ENCODE results near the gene EPS15.
"Not testable (repeated sequence)": the region's sequence is repeated elsewhere in the genome, so short reads cannot be mapped to it uniquely, and the experiment has no call there.

Gene EPS15

GRCh38 chr1:51462289-51462688 lies 56.8 kb downstream of the EPS15 start:
- not testable (repeated sequence) for DNase-seq

DNA sequence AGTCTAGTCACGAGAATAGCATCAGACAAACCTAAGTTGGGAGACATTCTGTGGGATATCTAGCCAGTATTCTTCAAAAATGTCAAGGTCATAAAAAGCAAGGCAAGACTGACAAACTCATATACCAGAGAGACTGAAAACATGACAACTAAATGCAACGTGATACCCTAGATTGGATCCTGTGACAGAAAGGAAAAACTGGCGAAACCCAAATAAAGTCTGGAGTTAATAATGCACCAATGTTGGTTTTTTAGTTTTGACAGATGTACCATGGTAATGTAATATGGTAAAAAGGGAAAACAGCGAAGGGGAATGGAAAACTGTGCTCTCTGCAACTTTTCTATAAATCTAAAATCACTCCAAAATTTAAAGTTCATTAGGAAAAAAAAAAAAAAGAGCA lies 64.5 kb downstream of the EPS15 start:
- DNase-seq: no peak

GRCh38 chr1:51453010-51453409 lies 66.1 kb downstream of the EPS15 start:
- DNase-seq: no peak

DNA sequence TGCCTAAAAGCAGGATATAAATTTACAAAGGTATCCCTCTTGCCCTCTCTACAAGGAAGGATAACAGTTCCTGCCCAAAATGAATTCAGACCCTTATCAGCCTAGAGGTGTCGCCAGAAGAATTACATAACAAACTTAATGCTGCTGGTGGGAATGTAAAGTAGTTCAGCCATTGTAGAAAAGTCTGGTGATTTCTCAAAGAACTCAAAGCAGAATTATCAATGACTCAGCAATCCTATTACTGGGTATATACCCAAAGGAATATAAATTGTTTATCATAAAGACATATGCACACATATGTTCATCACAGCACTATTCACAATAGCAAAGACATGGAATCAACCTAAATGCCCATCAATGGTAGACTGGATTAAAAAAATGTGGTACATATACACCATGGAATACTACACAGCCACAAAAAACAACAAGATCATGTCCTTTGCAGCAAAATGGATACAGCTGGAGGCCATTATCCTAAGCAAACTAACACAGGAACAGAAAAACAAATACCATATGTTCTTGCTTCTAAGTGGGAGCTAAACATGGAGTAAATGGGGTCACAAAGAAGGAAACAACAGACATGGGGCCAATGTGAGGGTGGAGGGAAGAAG lies 70.1 kb downstream of the EPS15 start:
- not testable (repeated sequence) for DNase-seq

DNA sequence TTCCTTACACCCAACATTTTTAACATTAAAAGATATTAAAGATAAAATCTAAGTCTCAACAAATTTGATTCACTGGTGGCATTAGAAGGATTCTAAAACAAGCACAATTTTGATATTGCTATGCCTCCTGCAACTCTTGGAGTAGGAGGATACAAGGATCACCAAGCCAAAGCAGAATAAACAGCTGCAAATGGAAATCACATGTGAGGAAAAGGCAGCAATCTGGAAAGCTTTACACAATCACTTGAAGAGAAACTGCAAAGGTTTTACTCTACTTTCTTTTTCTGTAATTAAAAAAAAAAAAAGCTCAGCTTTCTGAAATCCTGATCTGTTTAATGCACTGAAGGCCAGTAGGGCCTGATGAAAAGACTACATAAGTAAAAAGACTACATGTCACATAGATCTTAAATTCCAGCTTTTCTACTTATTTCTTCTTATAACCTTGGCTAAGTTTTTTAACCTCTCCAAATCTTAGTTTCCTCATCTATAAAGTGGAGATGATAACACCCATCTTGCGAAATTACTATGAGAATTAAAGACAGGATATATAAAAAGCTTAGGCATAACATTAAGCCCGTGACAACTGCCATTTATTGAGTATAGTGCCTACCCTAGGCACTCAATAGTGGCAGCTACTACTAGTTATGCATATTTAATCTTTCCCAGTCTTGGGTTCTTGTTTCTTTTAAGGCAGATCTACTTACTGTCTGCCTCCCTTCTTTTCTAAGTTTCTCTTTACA lies 73.5 kb downstream of the EPS15 start:
- no peak for DNase-seq

DNA sequence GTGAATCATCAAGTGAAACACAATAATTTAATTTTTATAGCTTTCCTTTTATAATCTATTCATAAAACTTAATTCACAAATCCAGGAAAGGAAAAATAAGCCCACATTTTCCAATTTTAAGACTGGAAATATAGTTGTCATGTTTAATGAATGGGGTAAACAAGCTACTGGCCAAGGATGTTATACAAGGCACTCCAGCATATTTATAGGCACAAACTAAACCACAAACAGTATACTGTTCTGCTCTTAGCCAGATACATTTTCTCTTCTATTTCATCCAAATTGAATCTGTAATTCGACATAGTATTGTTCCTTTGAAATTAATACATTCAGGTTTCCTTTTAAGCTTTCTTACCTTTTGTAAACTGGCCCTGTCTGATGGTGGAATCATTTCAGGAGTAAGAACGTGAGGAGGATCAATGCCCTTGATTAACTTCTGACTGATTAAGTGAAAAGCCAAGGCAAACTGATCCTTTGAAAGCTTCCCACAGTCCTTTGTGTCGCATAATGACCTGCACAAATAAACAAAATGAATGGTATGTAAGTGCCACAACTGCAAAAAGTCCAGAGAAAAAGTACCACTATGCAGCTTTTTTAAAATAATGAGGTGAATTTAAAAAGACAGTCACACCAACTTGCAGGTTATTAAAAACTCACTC lies 74.4 kb downstream of the EPS15 start:
- DNase-seq: no peak

DNA sequence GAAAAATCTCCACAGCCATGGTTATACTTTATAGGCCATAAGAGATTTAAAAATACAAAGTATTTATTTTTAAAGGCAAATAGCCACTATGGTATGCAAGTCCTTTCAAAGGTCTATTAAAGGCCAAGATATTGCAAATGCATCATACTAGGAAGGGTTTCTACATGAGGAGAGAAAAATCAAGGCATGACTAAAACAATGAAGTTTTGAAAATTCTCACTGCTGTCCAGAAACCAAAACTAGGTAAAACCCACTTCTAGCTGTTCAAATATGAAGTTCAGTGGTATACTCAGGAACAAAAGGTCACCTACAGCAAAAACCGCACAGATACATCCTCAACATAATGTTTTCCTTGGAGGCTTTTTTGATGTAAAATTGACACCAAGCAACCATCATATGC lies 75.0 kb downstream of the EPS15 start:
- DNase-seq: no peak

- DNase-seq: no peak
These were observed 75.5 kb downstream of the EPS15 start for GRCh38 chr1:51443555-51443954.

DNA sequence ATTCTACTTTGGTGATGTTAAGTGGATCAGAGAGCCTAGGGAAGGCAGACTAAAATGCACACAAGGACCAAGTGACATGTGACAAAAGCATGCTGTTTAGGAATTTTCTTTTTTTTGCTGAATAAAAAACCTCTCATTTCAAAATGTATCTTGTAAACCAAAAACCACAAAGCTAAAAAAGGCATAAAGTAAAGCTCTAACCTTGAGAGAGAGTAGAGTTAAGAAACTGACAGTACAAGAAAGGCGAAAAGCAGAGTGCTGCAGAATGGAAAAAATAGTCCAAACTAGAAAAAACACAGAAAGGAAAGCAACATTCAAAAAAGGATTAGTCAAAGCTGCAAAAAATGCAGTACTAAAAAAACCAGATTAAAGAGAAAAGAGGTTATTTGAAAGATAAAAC lies 76.5 kb downstream of the EPS15 start:
- no peak for DNase-seq

DNA sequence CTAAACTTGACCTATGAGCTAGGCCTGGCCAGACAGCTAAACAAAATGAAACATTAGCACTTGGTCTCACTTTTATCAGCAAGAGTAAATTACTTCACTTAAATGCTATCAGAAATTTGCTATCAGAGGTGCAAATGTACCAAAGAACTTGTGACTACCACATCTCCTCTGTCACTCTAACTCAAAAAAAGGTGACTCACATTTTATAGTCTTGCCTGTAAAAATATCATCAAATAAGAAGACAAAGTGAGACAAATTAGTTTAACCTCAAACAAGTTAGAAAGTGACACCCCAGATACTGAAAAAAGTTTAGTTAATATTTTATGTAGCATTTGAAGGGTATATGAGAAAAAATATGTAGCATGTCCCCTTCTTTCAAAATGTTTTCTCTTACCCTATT lies 76.9 kb downstream of the EPS15 start:
- no peak for DNase-seq

GRCh38 chr1:51439895-51440294 lies 79.2 kb downstream of the EPS15 start:
- no peak for DNase-seq

DNA sequence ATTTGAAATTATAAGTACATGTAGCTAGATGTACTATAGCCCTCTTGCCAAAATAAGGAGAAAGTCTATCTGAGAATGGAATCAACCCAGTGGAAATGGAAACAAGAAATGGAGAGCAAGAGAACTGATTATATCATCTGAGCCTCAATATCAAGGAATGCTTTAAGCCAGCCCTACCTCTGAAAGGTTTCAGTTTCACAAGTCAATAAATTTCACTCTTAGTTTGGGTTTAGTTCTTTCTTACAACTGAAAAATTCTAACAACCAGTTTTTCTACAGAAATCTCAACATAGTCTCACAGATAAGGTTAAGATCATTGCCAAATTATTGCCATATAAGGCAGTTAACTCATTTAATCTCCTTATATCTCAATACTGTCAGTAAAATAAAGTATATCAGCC lies 80.0 kb downstream of the EPS15 start:
- no peak for DNase-seq

GRCh38 chr1:51437391-51437790 lies 81.7 kb downstream of the EPS15 start:
- DNase-seq: not testable (repeated sequence)

GRCh38 chr1:51435878-51436277 lies 83.2 kb downstream of the EPS15 start:
- no peak for DNase-seq

GRCh38 chr1:51433972-51434510 lies 85.0 kb downstream of the EPS15 start:
- no peak for DNase-seq

GRCh38 chr1:51433269-51433971 lies 85.6 kb downstream of the EPS15 start:
- DNase-seq: no peak

GRCh38 chr1:51432146-51432545 lies 86.9 kb downstream of the EPS15 start:
- DNase-seq: no peak

GRCh38 chr1:51427438-51427837 lies 91.6 kb downstream of the EPS15 start:
- no peak for DNase-seq

- no peak for DNase-seq
These were observed 93.1 kb downstream of the EPS15 start for GRCh38 chr1:51425955-51426354.

DNA sequence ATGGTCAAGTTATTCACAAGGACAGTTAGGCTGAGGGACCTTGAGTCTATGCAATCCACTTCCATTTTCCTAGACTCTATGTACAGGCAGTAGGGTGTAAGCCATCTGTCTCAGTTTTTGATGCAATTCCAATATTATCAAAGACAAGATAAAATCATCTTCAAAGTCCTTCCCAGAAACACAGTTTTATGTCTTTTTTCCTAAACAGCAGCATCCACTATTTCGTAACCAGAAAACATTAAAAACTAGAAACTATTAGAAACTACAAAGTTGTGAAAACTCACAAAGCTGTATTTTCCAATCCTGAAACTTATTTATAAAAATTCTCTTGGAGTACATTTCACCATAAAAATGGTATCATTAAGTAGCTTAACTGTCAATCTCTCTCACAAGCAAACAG lies 93.8 kb downstream of the EPS15 start:
- DNase-seq: no peak

DNA sequence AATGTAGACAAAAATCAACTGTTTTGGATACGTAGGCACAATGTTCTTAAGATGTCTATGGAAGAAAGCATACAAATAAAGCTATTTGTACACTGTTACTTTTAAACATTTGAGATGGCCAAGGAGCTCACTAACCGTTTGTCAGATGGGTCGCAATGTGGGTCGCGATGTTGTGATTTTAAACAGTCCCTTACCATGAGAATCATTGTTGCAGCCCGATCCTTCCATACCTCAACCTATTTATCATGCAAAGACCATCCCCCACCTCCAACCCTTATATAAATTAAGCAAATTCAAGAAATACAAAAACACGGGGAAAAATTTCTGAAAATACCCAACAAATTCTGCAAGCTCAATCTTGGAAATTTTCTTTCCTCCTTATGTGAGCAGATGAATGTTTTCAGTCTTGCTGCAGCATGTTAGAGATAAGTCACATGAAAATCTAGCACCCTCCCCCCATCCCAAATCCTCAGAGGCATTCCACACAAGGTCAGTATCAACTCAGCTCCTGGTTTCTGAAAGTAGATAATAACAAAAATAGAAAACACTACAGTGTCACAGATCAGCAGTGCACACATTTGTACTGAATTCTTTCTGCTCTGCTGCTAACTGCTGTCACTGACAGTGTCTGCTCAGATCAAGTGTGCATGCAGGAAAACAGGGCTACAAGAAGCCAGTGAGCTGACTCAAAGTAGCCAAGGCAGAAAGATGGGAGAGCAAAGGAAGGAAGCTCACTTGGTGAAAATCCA lies 95.8 kb downstream of the EPS15 start:
- DNase-seq: no peak

DNA sequence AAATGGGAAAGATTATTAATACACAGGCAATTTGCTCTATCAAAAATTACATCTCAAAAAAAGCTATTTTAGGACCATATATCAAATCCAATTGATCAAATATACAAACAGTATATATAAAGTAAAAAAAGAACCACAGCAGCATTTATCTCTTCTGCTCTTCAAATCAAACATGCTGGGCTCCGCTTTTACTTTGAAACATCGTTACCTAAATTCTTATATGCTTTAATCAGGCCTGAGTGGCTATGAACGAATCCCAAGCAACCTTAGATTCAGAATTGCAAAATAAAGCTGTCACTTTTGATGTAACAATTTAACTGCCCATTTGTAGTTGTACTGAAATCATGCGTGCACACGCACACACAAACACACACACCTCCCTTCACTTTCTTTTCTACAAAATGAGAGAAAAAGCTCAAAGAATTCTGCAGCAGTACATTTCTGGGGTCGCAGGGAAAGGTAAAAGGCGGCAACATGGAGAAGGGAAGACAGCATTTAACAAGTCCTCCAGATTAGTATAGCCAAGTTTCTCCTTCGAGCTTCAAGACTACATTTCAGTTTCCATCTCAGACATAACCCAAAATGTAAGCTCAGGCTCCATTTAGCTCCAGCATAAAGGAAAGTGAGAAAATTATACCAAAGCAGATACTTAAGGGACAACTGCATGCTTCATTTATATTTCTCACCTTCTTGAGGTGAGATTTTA lies 96.5 kb downstream of the EPS15 start:
- no peak for DNase-seq

Measured in NCI-H526 treated with DMSO at 0.1 percent for 48 hours (cell line).